ENCODE results near the gene NADSYN1.

The NADSYN1 gene

GRCh38 chr11:71453037-71453917 is at the start of gene NADSYN1:
TSS of gene NADSYN1 (plus strand) at chr11:71453203. CDS start at chr11:71453297, 94 bp downstream.
- TF ChIP-seq, protein P1, sequence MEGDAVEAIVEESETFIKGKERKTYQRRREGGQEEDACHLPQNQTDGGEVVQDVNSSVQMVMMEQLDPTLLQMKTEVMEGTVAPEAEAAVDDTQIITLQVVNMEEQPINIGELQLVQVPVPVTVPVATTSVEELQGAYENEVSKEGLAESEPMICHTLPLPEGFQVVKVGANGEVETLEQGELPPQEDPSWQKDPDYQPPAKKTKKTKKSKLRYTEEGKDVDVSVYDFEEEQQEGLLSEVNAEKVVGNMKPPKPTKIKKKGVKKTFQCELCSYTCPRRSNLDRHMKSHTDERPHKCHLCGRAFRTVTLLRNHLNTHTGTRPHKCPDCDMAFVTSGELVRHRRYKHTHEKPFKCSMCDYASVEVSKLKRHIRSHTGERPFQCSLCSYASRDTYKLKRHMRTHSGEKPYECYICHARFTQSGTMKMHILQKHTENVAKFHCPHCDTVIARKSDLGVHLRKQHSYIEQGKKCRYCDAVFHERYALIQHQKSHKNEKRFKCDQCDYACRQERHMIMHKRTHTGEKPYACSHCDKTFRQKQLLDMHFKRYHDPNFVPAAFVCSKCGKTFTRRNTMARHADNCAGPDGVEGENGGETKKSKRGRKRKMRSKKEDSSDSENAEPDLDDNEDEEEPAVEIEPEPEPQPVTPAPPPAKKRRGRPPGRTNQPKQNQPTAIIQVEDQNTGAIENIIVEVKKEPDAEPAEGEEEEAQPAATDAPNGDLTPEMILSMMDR (IDR thresholded peaks at IDR 0.05; ENCODE audit: insufficient read depth, missing control alignments), result no peak
- DNase-seq (ENCODE audit: insufficient read length, low spot score), result peak; percentile 93
- no peak for FAIRE-seq

DNA sequence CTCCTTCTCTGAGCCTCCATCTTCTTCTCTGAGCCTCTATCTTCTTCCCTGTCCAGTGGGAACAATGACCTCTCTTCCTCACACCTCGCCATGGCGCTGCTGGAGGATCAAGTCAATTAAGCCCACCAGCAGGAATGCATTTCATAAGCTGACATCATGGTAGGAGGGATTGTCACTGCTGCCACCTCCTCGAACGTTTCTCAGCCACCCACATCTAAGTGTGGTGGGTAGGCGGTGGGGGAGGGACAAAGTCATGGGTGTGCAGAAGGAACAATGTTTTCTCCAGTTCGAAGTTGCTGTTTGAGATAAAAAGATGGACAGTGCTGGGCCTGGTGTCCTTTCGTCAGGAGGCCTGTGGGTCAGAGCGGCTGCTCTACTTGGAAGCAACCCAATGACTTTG is 48.8 kb upstream of the NADSYN1 start:
- DNase-seq (ENCODE audit: insufficient read length, low spot score) (no peak), FAIRE-seq (no peak)
- TF ChIP-seq, protein P1 (IDR thresholded peaks at IDR 0.05; ENCODE audit: insufficient read depth, missing control alignments), result no peak

GRCh38 chr11:71406681-71407080 is 46.3 kb upstream of the NADSYN1 start:
- TF ChIP-seq, protein P1 (IDR thresholded peaks at IDR 0.05; ENCODE audit: insufficient read depth, missing control alignments), result no peak
- DNase-seq (ENCODE audit: insufficient read length, low spot score), result no peak
- FAIRE-seq, result no peak

GRCh38 chr11:71407356-71407755 is 45.6 kb upstream of the NADSYN1 start:
- TF ChIP-seq, protein P1 (IDR thresholded peaks at IDR 0.05; ENCODE audit: insufficient read depth, missing control alignments), result no peak
- DNase-seq (ENCODE audit: insufficient read length, low spot score), result no peak
- no peak for FAIRE-seq

DNA sequence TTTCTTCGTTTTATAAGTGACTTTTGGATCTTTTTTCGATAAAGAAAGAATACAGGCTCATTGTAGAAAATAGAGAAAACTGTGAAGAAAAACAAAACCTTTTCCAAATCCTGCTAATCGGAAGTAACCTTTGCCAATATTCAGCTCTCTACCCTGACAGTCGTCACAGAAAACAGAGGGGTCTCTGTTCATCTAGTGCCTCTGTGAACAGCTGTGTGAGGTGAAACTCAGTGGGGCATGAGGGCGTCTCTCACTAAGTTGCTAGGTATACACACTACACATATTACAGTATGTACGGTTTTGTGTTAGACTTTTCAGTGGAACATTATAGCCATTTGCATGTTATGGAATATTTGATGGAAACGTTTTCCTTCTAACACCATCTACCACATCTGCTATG is 44.2 kb upstream of the NADSYN1 start:
- DNase-seq (ENCODE audit: insufficient read length, low spot score) (no peak), FAIRE-seq (no peak)
- TF ChIP-seq, protein P1 (IDR thresholded peaks at IDR 0.05; ENCODE audit: insufficient read depth, missing control alignments), result no peak

DNA sequence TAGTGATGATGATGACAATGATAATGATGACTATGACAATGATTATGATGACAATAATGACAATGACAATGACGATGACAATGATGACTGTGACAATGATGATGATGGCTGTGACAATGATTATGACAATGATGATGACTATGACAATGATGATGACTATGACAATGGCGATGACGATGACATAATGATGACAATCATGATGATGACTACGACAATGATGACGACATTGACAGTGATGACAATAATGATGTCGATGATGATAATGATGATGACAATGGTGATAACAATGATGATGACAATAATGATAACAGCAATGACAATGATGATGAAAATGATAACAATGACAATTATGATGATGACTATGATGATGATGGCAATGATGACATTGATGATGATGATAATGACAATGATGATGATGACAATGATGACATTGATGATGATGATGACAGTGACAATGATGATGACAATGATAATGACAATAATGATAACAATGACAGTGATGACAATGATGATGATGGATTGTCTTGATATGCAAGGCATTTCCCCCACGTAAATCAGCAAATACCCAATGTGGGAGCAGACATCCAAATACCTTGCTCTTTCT is 42.5 kb upstream of the NADSYN1 start:
- TF ChIP-seq, protein P1 (IDR thresholded peaks at IDR 0.05; ENCODE audit: insufficient read depth, missing control alignments), result no peak
- no peak for FAIRE-seq
- no peak for DNase-seq (ENCODE audit: insufficient read length, low spot score)

DNA sequence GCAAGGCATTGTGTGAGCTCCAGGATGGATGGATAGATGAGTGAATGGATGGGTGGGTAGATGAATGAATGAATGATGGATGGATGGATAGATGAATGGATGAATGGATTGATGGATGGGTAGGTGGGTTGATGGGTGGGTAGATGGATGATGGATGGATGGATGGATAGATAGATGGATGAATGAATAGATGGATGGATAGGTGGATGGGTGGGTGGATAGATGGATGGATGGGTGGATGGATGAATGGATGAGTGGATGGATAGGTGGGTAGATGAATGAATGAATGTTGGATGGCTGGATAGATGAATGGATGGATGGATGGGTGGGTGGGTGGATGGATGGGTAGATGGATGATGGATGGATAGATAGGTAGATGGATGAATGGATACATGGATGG is 38.4 kb upstream of the NADSYN1 start:
- no peak for FAIRE-seq
- TF ChIP-seq, protein P1 (IDR thresholded peaks at IDR 0.05; ENCODE audit: insufficient read depth, missing control alignments), result no peak

More for the DNA sequence above, 38.4 kb upstream of the NADSYN1 start:
- DNase-seq (ENCODE audit: insufficient read length, low spot score), result no peak
